ENCODE data around the gene NOXO1.

Gene NOXO1

DNA sequence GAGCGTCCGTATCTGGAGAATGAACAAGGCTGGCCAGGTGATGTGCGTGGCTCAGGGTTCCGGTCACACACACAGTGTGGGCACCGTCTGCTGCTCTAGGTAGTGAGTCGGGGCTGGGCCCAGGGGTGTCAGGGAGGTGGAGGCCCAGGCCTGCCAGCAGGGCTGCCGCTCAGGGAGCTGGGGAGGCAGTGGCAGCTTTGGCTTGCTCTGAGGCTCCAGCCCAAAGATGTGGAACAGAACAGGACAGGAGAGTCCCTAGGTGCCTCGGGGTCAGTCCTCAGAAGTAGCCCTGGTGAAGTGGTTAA lies 5.1 kb downstream of the NOXO1 start:
- DNase-seq: no peak
- in situ Hi-C loops (cut with HindIII; ENCODE audit: low pct_ligation_motif_present, low sequenced_read_pairs): no loop called here
- TF ChIP-seq, protein P1, sequence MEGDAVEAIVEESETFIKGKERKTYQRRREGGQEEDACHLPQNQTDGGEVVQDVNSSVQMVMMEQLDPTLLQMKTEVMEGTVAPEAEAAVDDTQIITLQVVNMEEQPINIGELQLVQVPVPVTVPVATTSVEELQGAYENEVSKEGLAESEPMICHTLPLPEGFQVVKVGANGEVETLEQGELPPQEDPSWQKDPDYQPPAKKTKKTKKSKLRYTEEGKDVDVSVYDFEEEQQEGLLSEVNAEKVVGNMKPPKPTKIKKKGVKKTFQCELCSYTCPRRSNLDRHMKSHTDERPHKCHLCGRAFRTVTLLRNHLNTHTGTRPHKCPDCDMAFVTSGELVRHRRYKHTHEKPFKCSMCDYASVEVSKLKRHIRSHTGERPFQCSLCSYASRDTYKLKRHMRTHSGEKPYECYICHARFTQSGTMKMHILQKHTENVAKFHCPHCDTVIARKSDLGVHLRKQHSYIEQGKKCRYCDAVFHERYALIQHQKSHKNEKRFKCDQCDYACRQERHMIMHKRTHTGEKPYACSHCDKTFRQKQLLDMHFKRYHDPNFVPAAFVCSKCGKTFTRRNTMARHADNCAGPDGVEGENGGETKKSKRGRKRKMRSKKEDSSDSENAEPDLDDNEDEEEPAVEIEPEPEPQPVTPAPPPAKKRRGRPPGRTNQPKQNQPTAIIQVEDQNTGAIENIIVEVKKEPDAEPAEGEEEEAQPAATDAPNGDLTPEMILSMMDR (IDR thresholded peaks at IDR 0.05; ENCODE audit: low read depth, low read length, missing control alignments): no peak
- H3K4me3 ChIP-seq (ENCODE audit: low read depth, low read length): no peak overlapping the region
- no peak overlapping the region for H3K27ac ChIP-seq
- peaks cover 47% of the 10 kb centered on the region for H3K36me3 ChIP-seq (replicated peaks)
- H3K27me3 ChIP-seq (replicated peaks): peaks cover 21% of the 10 kb centered on the region

DNA sequence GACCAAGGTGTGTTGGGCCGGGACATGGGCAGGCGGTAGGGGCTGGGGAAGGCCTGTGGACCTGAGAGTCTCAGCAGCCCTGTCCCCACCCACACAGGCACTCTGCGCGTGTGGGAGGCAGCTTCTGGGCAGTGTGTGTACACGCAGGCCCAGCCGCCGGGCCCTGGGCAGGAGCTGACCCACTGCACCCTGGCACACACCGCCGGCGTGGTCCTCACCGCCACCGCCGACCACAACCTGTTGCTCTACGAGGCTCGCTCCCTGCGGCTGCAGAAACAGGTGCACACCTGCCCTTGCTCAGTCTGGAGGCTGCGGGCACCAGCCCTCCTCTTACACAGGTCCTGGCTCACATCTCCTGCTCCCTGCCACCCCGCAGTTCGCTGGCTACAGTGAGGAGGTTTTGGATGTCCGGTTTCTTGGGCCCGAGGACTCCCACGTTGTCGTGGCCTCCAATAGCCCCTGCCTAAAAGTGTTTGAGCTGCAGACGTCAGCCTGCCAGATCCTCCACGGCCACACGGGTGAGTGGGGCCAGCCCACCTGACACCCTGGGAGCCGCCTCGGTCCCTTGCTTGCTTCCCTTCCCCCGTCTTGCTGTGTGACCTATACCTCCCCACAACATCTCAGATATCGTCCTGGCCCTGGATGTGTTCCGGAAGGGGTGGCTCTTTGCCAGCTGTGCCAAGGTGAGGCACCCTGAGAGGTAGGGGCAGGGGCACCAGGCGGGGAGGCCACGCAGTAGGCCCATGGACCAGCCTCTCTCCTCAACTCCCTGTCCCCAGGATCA lies 5.6 kb downstream of the NOXO1 start:
- Histone ChIP-seq H3K27me3 (replicated peaks) (peaks cover 15% of the 10 kb centered on the region), H3K4me3 (ENCODE audit: low read depth, low read length) (no peak overlapping the region), H3K36me3 (replicated peaks) (peaks cover 47% of the 10 kb centered on the region), H3K27ac (no peak overlapping the region)
- in situ Hi-C loops (cut with HindIII; ENCODE audit: low pct_ligation_motif_present, low sequenced_read_pairs): no loop called here
- TF ChIP-seq, protein P1 (IDR thresholded peaks at IDR 0.05; ENCODE audit: low read depth, low read length, missing control alignments): no peak
- no peak for DNase-seq

DNA sequence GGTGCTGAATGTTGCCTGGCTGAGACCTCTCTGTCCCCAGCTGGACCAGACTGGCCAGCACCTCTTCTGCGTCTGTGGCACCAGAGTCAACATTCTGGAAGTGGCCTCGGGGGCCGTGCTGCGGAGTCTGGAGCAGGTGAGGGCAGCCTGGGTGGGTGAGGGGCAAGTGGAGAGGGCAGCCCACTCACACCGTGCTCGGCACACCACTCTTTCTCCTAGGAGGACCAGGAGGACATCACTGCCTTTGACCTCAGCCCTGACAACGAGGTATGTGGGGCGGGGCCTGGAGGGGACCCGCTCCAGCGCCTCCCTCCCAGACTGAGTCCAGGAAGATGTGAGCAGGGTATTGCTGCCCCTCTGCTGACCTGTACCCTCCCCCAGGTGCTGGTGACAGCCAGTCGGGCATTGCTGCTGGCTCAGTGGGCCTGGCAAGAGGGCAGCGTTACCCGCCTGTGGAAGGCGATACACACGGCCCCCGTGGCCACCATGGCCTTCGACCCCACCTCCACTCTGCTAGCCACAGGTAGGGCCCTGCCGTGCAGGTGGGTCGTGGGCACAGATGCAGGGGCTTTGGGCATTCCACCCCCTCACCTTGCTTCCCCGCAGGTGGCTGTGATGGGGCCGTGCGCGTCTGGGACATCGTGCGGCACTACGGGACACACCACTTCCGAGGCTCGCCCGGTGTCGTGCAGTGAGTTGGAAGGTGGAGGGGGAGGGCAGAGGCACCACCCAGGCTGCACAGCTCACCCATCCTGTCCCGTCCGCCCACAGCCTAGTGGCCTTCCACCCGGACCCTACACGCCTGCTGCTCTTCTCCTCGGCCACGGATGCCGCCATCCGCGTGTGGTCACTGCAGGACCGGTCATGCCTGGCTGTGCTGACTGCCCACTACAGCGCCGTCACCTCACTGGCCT lies 6.9 kb downstream of the NOXO1 start:
- H3K36me3 ChIP-seq (replicated peaks): peaks cover 47% of the 10 kb centered on the region
- H3K4me3 ChIP-seq (ENCODE audit: low read depth, low read length): no peak overlapping the region
- DNase-seq: no peak
- H3K27me3 ChIP-seq (replicated peaks): peaks cover 3% of the 10 kb centered on the region
- in situ Hi-C loops (cut with HindIII; ENCODE audit: low pct_ligation_motif_present, low sequenced_read_pairs): no loop called here
- H3K27ac ChIP-seq: no peak overlapping the region
- TF ChIP-seq, protein P1 (IDR thresholded peaks at IDR 0.05; ENCODE audit: low read depth, low read length, missing control alignments): no peak

DNA sequence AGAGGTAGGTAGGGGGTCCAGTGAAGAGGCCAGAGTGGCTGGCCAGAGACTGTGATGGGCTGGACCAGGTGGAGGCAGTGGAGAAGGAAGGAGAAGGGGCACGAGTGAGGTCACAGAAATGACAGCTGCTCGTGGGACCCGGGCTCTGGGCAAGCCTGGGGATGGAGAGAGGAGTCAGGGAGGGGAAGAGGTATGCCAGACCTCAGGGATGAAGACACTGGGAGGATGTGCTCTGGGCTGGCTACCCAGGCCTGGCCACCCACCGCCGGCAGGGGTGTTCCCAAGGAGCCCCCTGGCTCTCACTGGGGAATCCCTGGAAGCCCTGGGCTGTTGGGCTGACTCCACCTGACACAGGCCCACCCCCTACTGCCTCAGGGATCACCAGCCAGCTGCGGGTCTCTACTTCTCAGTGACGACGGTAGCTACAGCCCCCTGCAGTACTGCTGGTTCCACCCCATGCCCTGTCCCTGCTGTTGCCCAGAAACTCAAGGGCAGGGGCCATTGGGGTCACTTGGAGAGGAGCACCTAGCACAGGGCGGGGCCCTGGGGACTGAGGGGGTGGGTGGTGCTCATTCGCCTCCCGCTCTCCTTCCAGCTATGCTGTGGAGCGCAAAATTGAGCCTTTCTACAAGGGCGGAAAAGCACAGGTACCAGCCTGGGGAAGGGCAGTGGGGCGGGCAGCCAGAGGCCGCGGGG lies 7.7 kb downstream of the NOXO1 start:
- TF ChIP-seq, protein P1 (IDR thresholded peaks at IDR 0.05; ENCODE audit: low read depth, low read length, missing control alignments): no peak
- no peaks in the 10 kb centered on the region for H3K27me3 ChIP-seq (replicated peaks)
- no peak overlapping the region for H3K27ac ChIP-seq
- H3K4me3 ChIP-seq (ENCODE audit: low read depth, low read length): no peak overlapping the region
- in situ Hi-C loops (cut with HindIII; ENCODE audit: low pct_ligation_motif_present, low sequenced_read_pairs): no loop called here
- DNase-seq: no peak
- H3K36me3 ChIP-seq (replicated peaks): peaks cover 44% of the 10 kb centered on the region

DNA sequence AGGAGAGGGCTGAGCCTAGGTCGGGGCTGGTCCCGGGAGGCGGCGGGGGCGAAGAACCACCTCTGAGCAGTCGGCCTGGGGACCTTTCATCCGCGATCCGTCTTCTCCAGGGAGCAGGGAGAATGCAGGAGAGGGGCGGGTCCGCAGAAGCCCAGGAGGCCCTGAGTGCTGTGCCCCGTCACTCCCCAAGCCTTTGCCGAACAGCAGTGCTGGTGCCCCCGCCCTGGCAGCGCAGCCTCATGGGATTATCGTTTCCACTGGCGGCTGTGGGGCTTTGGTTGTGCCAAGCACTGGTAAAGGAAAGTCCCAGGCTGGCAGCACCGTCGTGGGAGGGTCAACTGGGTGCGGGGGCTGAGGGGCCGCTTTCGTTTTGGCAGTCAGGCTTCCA lies 8.8 kb downstream of the NOXO1 start:
- H3K36me3 ChIP-seq (replicated peaks): peaks cover 32% of the 10 kb centered on the region
- H3K27ac ChIP-seq: peak overlapping the region; percentile 78
- TF ChIP-seq, protein P1 (IDR thresholded peaks at IDR 0.05; ENCODE audit: low read depth, low read length, missing control alignments): no peak
- no peak for DNase-seq
- no peaks in the 10 kb centered on the region for H3K27me3 ChIP-seq (replicated peaks)
- in situ Hi-C loops (cut with HindIII; ENCODE audit: low pct_ligation_motif_present, low sequenced_read_pairs): no loop called here
- peak overlapping the region; percentile 91 for H3K4me3 ChIP-seq (ENCODE audit: low read depth, low read length)

Data from brain microvascular endothelial cell (primary cell).